GM21360 (cell line): ENCODE data around the gene GRID1.

Experiments
- ATAC-seq: cut with Tn5 transposase; IDR thresholded peaks from one replicate; pipeline ENCODE4 v1.9.1; 2021; ENCODE audit warnings: mild to moderate bottlenecking, moderate library complexity; ENCODE audit not compliant: unreplicated experiment

Gene GRID1

DNA sequence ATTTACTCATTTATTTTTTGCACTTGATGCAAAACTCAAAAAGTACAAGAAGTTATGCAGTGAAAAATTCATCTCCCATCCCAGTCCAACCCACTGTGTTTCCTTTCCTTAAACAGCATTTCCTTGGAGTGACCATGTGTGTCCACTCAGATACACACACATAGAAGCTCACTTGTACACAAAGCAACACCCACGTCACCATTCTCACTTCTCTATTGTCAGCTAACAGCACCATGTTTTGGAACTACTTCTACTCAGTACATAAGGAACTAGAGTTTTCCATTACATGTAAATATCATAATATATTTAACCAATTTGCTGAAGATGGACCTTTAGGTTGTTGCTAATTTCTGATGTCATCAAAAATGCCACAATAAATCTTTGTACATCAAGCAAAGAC is 167.6 kb downstream of the GRID1 start:
- ATAC-seq, result no peak

DNA sequence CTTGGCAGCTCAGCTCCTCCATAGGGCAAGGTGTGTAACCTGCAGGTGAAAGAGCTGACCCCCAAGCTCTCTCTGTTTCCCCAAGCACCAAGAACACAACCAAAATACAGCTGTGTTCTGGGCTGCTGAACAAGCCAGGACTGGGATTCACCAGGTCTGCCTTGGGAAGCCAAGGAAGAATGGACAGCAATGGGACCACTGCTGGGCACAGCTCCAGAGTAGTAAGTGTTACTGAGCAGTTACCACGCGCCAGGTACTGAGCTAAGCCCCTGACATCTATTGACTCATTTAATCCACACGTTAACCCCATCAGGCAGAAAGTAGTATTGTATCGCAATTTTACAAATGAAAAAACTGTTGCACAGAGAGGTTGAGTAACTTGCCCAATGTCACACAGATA is 168.3 kb downstream of the GRID1 start:
- ATAC-seq, result no peak

DNA sequence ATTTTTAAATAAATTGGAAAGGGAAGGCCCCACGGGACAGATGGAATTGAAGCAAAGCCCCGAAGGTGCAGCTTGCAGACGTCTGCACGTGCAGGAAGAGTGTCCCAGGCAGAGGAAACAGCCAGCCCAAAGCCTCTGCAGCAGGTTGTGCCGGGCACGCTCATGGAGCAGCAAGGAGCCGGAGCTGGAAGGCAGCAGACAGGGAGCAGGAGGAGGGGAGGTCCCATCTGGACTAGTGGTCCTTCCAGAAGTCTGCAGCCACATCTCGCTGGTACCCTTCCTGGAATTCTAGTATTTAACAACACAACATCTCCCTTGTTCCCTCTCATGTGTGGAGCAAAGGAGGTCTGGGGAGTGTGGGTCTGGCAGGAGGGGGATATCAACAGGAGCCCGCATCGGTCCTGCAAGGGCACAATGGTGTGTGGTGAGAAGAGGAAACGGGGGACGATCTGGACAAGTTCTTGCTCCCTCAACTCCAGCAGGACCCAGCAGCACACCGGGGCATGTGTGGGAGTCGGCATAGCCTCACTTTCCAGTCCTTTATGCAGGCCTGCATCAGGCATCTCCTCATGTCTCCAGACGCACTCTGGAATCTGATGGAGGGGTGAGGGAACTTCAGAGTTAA is 169.3 kb downstream of the GRID1 start:
- ATAC-seq, result no peak

DNA sequence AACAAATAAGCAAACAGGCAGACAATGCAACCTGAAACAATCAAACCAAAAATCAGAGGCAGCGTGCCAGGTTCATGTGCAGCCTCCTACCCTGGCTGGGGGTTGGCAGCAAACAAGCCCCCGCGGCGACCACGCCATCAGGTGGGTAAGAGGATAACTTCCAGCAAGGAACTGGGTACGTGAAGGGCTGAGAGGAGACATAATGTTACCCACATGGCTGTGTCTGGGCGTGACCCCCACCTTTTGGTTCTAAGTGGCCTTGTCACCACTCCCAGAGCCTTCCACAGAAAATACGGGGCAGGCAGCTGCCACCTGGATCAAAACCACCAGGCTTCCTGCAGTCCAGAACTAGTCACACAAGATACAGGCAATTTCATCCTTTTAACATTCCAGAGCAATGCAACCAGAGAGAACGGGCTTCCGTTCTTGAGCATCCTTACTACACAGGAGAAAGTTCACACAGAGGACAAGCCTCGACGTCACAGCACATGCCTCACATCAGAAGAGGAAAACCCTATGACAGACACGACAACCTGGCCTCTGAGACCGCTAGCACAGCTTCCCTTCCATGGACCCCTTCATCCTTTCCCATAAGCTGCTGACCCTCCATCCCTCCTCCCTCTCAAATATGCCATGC is 171.0 kb downstream of the GRID1 start:
- ATAC-seq, result no peak

DNA sequence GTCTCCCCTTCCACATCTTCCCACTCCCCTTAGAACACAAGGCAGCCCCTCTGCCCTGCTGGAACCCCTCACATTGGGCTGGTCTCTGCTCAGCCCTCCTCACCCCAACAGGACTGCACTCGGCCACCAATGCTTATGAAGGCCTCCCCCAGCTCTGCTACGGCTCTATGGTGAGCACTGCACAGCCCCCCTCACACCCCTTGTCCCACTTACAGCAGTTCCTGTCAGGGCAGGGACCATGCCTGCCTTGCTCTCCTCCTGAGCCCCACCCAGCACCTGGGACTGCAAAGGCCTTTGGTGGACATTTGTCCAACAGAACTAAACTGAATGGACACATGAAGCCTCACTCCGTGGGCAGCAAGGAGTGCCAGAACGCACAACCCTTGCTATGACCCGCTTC is 171.9 kb downstream of the GRID1 start:
- ATAC-seq, result no peak

DNA sequence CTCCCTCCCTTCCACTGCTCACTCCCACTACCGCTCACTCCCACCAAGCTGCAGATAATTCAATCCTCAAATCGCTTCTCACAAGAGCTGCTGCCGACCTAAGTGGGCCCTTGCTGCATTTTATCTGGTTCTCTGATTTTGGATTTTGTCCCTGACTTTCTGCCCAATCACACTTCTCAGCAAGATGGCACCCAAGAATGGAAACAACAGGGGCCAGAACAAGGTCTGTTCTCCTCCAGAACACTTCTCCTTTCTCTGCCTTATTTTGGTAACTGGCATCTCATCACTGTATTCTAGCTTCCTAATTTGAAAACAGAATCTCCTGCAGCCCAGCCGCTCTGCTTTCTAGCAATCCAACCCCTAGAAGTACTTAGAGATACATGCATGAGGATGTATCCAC is 172.8 kb downstream of the GRID1 start:
- ATAC-seq, result no peak

DNA sequence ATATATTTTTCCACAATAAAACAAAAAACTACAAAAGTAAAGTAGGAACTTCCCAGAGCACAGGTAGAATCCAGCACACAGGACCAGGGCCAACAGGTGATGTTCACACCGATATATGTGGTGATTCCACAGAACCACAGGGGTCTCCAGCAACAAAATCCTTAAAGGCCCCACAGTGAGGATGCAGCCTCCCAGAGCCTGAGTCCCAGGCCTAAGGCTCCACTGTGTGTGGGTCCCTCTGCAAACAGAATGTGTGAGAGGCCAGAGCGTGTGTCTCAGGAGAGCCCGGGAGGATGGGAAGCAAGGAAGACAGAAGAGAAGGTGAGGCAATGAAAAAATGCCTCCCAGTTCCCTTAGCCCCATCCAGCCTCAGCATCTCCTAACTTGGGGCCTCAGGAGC is 173.9 kb downstream of the GRID1 start:
- no peak for ATAC-seq

DNA sequence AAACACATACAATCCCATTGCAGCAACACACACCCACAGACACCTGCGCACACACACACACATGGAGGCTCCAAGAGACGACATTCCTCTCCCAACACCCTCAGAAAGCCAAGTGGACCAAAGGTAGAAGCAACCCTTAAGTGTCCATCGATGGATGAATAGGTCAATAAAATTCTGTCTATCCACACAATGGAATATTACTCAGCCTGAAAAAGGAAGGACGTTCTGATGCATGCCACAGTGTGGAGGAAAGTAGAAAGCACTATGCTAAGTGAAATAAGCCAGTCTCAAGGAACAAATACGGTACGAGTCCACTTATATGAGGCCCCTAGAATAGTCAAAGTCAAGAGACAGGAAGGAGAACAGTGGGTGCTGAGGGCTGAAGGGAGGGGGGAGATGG is 174.4 kb downstream of the GRID1 start:
- ATAC-seq, result no peak

DNA sequence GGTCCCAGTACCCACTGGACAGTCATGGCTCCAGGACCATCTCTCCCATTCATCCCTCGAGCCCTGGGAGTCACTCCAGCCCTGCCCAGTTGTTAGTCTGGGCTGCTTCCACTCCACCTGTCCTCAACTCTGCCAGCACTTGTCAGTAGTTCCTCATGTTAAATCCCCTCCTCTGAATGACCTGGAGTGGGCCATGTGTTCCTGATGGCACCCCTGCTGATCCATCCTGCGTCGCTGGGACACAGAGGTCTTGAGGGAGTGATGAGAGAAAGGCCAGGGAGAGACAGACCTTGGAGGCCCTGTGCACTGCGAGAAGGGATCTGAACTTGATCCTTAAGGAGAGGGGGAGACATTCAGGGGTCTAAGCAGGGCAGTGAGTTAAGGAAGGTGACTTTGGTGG is 174.9 kb downstream of the GRID1 start:
- no peak for ATAC-seq

DNA sequence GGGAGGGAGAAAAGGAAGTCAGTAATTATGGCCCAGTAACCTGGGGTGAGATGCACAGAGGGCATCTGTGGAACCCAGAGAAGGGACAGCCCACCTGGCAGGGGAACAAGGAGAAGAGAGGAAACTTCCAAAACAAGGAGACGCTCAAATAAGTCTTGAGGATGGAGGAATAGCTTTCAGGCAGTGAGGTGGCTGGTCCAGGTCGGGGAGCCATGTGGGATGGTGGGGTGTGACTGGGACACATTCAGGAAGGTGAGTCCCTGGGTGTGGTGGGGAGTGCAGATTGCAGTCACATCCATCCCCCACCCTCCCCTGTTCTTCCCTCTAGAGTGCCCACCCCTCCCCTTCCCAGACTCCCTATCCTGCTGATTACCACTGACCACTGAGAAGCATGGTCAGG is 175.4 kb downstream of the GRID1 start:
- no peak for ATAC-seq

DNA sequence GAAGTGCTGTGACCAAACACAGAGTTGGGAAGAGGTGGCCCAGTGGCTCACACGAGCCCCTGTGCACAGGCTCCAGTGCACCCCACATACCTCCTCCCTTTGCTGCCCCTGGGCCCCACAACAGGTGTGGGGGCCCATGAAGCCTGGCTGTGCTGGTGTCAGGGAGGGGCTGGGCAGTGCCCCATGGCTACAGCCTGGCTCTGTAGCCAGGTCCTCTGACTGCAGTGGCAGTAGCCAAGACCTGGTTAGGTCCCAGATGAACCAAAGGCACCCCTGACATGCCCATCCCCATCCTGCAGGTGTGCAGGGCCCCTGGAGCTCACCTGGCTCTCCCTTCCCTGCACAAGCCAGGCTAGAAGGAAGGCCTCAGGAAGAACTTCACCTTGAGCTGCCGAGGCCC is 176.3 kb downstream of the GRID1 start:
- no peak for ATAC-seq

DNA sequence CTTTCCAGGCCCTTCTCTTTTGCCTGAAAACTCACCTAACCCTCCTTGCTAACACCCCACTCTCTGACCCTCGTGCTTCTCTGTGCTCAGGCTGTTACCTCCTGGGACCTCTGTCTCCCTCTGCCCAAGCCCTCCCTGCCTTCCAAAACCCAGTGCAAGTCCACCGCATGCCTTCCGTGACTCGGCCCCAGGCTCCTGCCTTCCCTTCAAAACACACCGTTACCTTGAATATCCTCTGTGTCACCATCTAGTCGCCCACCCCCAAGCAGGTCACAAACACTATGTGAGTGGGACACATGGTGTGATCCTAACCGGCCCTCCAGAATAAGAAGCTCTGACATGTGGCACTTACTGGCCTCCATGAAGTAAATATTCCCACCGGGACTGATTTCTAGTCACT is 176.7 kb downstream of the GRID1 start:
- ATAC-seq, result no peak

DNA sequence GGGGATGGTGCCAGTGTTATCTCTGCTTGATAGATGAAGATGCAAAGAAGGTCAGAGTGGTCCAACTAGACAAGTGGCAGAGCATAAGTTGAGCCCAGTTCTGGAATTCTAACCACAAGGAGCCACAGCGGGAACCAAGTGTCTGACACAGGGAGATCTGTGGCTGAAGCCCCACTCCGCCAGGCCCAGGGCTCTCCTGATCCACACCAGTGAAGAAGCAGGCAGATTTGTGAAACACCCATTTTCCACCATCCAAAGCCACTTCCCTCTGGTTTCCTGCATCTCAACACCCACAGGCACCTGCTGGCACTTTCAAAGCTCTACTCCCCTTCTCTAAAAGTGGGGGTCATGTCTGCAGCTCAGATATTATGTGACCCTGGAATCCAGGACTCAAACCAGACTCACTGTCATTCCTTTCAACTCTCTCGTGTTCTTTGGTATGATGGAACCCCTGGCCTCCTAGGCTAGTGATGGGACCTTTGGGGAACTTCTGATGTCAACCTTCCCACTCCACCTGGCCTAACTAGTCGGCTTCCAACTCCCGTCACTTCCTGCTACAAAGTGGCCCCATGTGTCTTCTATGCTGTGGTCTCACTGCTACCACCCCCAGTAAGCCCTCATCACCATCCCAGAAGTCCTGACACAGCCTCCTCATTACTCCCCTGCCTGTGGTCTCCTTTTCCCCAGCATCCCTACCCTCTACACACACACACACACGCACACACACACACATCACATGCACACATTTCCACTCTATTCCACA is 177.6 kb downstream of the GRID1 start:
- no peak for ATAC-seq

DNA sequence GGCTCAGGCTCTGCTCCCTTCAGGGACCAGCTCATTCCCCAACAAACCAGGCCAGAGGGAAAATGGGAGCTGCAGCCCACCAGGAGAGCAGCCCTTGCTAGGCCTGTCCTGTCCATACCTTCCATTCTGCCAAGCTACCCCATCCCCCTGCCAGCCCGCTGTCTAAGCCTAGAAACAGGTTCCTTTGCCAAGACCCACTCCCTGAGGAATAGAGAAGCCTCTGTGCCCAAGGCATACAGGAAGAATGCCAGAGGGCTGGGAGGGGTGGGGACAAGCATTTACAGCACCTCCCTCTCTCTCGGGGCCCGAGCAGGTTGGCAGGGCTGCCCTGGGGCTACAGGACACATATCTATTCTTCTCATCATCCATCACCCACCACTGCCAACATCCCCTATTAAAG is 178.3 kb downstream of the GRID1 start:
- ATAC-seq, result no peak

DNA sequence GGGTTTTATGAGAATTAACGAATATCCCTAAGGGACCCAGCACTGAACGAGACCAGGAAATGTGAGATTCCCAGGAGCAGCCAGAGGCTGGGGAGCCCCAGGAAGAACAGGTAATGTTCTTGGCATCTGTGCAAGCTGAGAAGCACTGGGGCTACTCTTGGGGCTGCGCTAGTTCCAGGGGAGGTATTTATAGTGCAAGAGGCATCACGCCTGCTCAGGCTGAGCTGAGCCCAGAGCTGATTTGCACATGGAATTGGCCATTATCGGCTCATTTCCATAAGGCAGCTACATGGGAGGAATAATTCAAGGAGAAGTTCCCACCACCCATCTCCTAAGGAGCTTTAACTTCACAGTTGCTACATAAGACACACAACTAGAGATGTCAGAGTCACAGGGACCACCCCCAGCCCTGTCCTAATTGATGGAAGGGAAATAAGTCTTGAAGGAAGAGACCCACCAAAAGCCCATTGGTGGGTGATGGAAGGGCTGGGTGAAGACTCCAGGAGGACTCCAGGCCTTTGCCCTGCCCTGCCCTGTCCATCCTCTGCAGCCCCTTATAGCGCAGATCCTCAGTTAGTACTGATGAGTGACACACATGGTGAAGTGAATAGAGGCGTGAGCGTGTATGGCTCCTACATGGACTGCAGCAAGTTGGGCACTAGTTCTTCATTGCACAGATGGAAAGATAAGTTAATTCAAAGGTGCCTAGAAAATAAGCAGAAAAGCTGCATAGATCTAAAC is 178.9 kb downstream of the GRID1 start:
- ATAC-seq, result no peak

DNA sequence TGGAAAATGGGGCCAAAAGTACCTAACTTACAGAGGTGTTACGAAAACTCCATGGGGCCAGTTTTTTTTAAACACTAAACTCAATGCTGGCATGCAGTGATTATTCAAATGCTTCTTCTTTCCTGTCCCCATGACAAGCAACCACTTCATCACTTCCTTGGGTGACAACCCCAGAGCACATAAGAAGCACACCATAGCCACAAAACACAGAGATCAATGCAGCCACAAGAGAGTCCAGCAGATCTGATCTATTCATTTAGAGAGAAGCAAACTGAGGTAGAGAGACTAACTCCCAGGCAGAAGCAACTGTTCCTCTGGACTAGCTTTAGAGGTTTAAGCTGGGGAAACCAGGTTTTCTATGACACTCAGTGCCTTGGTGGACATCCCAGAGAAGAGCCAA is 180.0 kb downstream of the GRID1 start:
- ATAC-seq, result no peak

DNA sequence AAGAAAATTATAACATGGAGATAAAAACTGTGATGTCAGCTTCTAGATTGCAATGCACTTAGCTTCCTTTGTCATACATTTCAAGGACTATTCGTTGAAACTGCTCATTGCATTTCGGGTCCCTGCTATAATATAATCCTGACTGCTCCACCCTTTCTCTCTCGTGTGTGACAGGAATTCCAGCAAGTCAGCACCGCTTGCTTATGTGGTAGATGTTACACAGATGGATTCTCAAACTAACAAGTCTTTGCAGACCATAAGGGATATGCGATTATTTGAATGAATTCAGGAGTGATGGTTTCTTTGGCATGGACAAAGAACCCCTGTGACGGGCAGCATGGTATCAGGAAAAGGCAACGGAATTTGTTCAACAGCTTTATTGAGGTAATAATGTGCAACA is 184.0 kb downstream of the GRID1 start:
- no peak for ATAC-seq

DNA sequence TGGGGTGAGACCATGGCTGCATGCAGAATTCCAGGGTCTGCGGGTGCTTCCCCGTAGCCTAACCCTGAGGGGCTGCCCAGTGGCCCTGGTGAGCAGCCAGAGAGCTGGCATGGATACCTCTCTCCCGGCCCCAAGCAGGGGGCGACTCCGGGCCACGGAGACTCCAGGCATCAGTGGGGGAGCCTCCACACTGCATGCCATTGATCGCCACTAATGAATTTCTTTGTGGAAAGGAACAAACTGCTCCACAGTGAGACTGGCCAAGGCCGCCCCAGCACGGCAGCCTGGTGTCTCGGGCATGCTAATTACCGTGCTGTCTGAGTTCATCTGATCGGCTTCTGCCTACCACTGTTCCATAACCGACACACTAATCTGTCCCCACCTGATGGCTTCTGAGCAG is 184.4 kb downstream of the GRID1 start:
- no peak for ATAC-seq

DNA sequence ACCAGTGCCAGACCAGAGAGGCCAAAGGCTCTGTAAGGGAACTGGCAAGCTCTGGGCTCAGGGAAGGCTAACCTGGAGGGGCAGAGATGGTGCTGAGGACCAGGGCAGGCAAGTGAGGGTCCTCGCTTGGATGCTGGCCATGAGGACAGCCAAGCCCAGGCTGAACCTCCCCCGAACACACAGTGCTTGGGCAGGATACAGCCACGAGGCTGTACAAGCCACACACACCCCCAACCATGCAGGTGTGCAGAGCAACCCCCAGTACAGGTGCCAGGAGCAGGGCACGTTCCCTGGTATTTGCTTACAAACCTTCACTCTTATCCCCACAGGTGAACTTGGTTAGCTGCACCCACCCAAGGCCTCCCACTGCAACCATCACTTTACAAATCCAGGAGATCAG is 185.7 kb downstream of the GRID1 start:
- no peak for ATAC-seq

DNA sequence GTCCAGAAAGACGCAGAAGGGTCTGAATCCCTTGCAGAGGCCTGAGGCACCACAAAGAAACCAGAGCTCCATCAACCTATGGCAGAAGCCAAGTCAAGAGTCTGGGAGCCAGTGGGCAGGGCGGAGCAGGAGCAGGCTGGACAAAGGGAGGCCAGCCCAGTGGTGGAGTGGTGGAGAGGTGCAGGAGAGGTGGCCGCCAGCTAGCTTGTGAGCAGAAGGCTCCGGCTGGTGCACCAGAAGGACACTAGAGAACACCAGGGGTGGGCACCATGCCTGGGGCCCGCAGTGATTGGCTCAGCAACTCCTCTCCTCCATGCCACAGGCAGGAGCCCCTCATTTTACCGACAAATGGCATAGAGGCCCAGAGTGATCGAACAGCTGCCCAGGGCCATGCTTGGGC is 186.6 kb downstream of the GRID1 start:
- no peak for ATAC-seq

DNA sequence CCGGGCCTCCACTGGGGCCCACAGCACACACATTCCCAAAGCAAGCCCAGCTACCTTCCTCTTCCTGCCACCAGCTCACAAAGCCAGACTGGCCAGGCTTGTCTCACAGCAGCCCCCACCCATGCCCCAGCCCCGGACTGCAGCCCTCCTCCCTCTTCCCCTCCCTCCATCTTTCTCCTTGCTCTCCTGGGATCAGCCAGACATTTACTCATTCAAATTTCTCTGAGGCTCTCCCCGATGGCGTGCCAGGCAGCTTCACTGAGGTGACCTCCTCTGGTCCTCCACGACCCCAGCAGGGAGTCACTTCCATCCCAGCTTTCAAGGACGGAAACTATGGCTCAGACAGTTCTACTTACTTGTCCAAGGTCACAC is 187.5 kb downstream of the GRID1 start:
- ATAC-seq, result no peak
